ENCODE data around the gene NAB2.

- TF ChIP-seq ARNT (IDR thresholded peaks at IDR 0.05) (no peak), CTBP1 (IDR thresholded peaks at IDR 0.05; ENCODE audit: borderline replicate concordance) (no peak), SP1 (IDR thresholded peaks at IDR 0.05) (no peak), FOXM1 (IDR thresholded peaks at IDR 0.05; ENCODE audit: borderline replicate concordance) (no peak), HDGF (IDR thresholded peaks at IDR 0.05; ENCODE audit: borderline replicate concordance) (no peak), ELF4 (IDR thresholded peaks at IDR 0.05) (no peak), NFRKB (IDR thresholded peaks at IDR 0.05) (no peak), SUZ12 (IDR thresholded peaks at IDR 0.05) (no peak), ZNF384 (IDR thresholded peaks at IDR 0.05) (no peak)
These were observed 37.6 kb downstream of the NAB2 start for GRCh38 chr12:57126561-57126960.
